Stimulated activated naive CD4-positive, alpha-beta T cell treated with Interleukin-2 at 50 U/mL for 16 hours (primary cell): Measurements from ENCODE around the gene FLYWCH1.
"Not testable (repeated sequence)": the region's sequence is repeated elsewhere in the genome, so short reads cannot be mapped to it uniquely, and the experiment has no call there.

Experiments
- DNase-seq: peaks from one replicate; lab custom pipeline; 2025; lab: John Stamatoyannopoulos, UW

Gene FLYWCH1

DNA sequence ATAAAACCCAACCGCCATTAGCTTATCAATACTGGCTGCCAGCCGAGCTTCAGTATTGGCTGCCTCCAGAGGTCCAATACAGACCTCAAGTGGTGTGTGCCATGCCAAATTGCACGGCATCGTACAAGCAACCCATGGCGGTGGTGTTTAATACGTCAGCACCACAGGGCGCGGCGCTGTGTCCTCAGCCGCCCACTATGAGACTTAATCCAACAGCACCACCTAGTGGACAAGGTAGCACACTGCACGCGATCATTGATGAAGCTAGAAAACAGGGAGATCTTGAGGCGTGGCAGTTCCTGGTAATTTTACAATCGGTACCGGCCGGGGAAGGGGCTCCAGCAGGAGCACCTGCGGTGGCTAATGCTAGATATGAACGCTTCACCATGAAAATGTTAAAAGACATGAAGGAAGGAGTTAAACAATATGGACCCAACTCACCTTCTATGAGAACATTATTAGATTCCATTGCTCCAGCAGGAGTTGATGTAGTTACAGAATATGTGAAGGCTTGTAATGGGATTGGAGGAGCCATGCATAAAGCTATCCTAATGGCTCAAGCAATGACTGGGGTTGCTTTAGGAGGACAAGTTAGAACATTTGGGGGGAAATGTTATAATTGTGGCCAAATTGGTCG lies 15.4 kb downstream of the FLYWCH1 start:
- DNase-seq: peak; percentile 82

DNA sequence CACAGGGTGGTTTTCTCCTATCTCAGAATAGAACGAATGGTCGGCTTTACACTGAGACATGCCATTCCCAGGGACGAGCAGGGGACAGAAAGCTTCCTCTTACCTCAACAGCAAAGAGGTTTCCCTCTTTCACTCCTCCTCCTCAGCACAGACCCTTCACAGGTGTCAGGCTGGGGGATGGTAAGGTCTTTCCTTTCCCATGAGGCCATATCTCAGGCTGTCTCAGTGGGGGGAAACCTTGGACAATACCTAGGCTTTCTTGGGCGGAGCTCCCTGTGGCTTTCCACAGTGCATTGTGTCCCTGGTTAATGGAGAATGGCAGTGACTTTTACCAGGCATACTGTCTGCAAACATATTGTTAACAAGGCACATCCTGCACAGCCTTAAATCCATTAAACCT lies 16.4 kb downstream of the FLYWCH1 start:
- not testable (repeated sequence) for DNase-seq

DNA sequence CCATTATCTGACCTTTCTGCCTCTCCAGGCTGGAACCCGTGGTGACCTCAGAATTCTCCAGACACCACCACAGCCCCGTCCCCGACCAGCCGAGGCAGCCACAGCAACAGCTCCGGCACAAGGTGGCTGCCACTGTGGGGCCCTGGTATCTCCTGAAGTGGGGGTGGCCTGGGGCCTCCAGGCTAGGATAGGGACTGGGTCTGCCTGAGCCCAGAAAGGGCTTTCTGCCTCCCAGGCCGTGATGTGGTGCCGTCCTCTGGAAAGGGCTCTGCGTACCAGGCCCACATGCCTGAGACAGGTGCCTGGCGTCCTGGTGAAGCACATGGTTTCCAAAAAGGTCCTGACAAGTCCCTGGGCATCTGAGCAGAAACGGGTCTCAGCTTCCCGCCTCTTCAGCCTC lies 17.1 kb downstream of the FLYWCH1 start:
- DNase-seq: no peak

DNA sequence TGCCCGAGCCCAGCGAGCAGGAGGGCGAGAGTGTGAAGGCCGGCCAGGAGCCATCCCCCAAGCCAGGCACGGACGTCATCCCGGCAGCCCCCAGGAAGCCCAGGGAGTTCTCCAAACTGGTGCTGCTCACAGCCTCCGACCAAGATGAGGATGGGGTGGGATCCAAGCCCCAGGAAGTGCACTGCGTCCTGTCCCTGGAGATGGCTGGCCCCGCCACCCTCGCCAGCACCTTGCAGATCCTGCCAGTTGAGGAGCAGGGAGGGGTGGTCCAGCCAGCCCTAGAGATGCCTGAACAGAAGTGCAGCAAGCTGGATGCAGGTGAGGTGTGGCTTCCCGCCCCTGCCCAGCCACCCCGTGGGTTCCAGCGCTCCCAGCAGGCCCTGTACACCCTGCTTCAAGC lies 18.0 kb downstream of the FLYWCH1 start:
- DNase-seq: no peak

DNA sequence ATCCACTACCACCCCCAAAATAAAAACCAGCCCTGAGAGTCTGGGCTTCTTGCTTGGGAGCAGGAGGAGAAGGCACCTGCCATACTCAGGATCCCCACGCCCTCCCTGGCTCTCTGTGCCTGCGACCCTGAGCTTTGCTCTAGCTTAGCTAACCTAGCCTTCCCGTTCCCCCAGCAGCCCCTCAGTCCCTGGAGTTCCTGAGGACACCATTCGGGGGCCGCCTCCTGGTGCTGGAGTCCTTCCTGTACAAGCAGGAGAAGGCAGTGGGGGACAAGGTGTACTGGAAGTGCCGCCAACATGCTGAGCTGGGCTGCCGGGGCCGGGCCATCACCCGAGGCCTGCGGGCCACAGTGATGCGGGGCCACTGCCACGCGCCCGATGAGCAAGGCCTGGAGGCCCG lies 18.5 kb downstream of the FLYWCH1 start:
- no peak for DNase-seq

DNA sequence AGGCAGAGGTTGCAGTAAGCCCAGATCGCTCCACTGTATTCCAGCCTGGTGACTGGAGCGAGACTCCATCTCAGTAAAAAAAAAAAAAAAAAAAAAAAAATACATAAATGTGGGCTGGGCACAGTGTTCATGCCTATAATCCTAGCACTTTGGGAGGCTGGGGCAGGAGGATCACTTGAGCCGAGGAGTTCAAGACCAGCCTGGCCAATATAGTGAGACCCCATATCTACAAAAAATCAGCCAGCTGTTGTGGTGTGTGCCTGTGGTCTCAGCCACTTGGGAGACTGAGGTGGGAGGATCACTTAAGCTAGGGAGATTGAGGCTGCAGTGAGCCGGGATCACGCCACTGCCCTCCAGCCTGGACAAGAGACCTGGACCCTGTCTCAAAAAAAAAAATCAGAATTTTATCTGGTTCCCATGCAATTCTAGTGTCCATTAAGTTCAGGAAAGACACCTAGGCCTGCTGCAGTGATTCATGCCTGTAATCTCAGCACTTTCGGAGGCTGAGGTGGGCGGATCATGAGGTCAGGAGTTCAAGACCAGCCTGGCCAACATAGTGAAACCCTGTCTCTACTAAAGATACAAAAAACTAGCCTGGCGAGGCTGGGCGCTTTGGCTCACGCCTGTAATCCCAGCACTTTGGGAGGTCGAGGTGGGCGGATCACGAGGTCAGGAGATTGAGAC lies 19.6 kb downstream of the FLYWCH1 start:
- DNase-seq: not testable (repeated sequence)

DNA sequence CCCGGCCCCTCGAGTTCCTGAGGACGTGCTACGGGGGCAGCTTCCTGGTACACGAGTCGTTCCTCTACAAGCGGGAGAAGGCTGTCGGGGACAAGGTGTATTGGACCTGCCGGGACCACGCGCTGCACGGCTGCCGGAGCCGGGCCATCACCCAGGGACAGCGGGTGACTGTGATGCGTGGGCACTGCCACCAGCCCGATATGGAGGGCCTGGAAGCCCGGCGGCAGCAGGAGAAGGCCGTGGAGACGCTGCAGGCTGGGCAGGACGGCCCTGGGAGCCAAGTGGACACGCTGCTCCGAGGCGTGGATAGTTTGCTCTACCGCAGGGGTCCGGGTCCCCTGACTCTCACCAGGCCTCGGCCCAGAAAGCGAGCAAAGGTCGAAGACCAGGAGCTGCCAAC lies 21.4 kb downstream of the FLYWCH1 start:
- DNase-seq: no peak

DNA sequence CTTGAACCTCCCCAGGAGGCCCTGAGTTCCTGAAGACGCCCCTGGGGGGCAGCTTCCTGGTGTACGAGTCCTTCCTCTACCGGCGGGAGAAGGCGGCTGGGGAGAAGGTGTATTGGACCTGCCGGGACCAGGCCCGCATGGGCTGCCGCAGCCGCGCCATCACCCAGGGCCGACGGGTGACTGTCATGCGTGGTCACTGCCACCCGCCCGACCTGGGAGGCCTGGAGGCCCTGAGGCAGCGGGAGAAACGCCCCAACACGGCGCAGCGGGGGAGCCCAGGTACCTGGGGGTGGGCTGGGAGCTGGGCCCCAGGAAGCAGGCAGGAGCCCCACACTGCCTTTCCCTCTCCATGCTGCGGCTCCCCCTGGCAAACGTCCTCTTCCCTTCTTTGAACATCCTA lies 22.0 kb downstream of the FLYWCH1 start:
- no peak for DNase-seq

DNA sequence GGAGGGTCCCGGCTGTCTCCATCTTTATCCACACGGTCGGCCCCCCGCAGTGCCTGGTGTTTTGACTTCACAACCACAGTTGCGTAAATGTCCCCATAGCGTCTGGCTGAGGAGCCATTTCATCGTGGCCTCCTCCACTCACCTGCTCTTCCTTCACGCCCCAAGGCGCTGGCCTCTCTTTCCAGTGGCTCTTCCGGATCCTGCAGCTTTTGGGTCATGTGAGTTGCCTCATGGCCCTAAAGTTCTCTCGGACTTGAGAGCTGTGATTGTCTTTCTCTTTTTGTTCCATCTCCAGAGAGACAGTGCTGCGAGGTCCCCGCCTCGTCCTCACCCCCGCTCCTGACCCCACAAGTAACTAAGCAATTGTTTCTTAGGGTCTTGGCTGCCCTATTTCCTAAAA lies 22.7 kb downstream of the FLYWCH1 start:
- no peak for DNase-seq

DNA sequence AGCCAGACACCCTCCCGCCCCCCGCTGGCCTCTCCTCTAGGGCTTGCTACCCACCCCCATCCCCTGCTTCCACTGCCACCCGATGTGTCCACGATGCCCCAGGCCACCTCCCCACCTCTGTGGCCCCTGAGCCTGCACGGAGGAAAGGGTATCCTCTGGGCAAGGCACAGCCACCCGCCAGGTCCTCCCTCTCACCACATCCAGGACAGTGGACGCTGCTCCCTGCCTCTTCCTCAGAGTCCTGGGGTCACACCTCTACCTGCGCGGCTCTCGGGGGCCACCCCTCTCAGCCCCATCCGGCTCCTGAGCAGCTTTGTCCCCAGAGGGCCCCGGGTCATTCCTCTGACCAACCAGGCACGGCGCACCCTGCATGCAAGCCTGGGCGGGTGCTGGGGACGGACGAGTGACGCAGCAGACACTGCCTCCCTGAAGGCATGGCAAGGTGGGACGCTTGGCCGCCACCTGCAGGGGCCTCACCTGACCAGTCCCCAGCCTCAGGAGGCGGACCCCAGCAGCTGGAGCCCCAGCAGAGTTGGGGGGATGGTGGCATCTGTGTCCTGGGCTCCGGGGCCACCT lies 24.8 kb downstream of the FLYWCH1 start:
- DNase-seq: no peak

DNA sequence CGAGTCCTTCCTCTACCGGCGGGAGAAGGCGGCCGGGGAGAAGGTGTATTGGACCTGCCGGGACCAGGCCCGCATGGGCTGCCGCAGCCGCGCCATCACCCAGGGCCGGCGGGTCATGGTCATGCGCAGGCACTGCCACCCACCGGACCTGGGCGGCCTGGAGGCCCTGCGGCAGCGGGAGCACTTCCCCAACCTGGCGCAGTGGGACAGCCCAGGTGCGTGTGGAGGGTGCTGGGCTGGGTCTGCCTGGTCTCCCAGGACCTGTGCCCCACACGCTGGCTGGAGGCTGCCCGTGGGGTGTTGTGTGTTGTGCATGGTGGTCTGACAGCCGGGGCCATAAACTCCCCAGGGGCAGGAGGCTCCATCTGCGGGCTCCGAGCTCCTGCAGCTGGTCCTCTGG lies 25.4 kb downstream of the FLYWCH1 start:
- no peak for DNase-seq

DNA sequence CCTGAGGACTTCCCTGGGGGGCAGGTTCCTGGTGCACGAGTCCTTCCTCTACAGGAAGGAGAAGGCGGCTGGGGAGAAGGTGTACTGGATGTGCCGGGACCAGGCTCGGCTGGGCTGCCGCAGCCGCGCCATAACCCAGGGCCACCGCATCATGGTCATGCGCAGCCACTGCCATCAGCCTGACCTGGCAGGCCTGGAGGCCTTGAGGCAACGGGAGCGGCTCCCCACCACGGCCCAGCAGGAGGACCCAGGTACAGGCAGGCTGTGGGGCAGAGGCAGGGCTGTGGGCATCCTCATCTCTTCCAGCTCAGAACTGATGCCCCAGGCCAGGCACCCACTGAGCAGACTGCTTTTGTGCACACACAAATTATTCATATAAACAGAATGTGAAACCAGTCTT lies 26.5 kb downstream of the FLYWCH1 start:
- DNase-seq: no peak

DNA sequence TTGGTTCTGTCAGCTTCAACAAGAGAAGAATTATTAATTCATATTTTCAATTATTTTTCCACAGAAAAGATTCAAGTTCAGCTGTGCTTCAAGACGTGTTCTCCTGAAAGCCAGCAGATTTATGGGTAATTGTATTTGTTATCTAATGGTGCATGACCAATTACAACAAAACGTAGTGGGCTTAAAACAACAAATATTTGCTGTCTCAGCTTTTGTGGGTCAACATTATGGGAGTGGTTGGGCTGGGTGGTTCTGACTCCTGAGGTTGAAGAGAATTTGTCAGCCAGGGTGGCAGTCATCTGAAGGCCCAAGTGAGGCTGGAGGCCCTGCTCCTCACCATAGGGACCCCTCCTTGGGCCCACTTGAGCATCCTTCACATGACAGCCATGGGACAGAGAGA lies 28.2 kb downstream of the FLYWCH1 start:
- no peak for DNase-seq

DNA sequence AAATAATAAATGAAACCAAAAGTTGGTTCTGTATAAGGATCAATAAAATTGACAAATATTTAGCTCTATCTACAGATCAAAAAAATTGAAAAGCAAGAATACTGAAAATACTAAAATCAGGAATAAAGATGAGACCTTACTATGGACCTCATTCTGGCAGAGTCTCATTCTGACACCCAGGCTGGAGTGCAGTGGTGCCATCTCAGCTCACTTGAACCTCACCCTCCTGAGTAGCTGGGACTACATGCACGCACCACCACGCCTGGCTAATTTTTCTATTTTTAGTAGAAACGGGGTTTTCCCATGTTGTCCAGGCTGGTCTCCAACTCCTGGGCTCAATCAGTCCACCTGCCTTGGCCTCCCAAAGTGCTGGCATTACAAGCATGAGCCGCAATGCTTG lies 30.3 kb downstream of the FLYWCH1 start:
- no peak for DNase-seq

DNA sequence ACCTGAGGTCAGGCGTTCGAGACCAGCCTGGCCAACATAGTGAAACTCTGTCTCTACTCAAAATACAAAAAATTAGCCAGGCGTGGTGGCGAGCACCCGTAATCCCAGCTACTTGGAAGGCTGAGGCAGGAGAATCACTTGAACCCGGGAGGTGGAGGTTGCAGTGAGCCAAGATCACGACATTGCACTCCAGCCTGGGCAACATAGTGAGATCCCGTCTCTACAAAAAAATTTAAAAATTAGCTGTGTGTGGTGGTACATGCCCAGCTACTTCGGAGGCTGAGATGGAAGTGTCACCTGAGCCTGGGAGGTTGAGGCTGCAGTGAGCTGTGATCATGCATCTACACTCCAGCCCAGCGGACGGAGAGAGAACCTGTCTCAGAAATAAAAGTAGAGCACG lies 32.0 kb downstream of the FLYWCH1 start:
- DNase-seq: not testable (repeated sequence)

DNA sequence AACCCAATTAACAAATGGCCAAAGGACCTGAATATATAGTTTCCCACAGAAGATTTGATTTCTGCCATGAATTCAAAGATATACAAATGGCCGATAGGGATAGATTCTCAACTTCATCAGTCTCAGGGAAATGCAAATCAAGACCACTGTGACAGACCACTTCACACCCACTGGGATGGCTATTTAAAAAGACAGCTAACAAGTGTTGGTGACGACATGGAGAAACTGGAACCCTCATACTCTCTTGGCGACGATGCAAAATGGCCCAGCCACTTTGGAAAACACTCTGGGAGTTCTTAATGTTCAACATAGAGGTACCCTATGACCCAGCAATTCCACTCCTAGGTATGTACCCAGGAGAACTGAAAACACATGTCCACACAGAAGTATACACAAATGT lies 34.9 kb downstream of the FLYWCH1 start:
- no peak for DNase-seq

DNA sequence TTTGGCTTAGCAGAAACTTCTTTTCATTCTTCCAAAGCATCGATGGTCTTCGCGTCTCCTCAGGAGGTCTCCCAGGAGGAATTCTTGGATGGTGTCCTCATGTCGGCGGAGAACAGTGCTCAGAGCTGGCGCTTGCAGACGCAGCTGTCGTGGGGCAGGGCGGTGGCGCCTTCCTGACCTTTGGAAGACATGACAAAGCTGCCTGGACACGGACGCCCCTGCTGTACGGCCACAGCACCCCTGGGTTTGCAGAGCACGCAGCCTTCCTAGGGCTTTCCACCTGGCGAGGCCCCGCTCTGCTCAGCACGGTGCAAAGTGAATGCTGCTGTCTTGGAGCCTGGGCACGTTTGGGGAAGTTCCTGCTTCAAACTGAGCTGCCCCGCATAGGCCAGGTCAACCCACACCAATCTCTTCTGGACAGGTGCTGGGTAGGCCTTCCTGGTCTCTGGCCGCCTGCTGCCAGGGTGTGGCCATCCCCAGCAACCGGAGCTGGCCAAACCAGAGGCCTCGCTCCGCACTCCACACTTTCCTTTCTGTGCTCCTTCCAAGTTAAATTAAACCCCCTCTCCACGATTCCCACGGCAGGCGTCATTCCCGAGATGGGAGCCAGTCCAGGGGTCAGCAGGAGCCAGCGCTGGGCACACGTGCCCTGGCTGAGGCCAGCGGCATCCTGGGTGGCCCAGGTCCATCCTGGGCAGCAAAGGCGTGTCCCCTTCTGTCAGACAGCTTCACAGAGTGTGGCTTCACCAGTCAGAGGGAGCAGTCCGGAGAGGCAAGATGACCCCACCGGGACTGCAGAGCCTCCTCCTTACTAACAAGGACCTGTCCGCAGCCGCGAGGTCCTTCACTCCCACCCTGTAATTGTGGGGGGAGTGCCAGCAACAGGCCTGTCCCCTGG lies 37.3 kb downstream of the FLYWCH1 start:
- DNase-seq: no peak

DNA sequence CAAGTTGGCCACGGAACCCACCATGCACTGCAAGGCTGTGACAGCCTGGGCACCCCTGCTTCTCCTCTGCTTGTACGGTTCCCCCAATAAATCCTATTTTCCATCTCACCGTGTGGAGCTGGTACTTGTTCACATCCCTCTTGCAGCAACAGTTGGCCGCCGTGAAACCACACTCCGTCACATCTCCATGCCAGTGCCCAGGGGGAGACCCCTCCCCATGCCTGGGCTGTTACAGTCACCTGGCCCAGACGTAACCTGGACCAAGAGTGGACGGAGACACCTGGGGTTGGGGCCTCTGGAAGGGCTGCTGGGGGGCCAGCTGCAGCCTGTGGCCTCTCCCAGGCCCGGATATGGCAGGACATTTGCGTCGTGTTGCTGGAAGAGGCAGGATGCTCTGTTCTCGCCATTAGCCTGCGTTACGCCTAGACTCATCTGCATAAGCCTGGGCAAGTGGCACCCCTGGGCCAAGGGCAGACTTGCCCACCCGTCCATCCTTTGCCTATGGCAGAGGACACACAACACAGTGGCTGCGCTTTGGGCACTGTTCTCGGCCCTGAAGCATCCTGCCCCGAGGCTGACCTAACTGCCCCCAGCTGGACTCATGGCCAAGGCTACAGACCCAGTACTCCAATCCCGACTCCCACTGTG lies 38.1 kb downstream of the FLYWCH1 start:
- DNase-seq: no peak

DNA sequence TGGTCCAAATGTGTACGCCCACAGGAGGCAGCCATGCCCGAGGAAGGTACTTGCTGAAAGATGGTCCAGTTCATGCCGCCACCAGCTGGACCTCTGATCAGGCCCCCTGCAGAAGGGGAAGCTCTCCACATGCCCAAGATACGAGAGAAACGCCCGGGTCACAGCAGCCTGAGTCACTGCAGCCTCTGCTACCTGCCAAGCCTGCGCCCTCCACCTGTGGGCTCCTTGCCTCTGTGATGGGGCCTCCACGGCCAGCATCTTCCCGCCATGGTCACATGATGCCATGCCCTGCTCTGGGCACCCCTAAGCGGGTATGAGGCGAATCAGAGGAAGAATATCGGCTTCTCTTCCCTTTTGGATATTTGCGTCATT lies 38.6 kb downstream of the FLYWCH1 start:
- no peak for DNase-seq

DNA sequence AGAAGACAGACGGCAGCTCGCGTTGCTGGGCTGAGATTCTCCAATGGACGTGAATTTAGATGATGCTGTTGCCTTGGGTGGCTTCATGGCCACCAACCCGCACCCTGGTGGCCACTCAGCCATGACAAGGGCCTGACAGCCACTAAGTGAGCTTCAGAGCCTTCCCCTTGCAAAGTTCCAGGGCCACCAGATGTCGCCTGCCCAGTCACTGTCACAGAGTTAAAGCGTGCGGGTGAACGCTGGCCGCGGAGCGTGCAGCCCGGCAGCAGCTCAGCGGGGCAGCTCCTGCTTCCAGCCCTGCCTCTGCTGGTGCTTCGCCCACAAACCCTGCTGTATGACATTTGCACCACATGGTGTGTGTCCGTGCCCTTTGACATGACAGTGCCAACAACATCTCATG lies 39.0 kb downstream of the FLYWCH1 start:
- DNase-seq: no peak

DNA sequence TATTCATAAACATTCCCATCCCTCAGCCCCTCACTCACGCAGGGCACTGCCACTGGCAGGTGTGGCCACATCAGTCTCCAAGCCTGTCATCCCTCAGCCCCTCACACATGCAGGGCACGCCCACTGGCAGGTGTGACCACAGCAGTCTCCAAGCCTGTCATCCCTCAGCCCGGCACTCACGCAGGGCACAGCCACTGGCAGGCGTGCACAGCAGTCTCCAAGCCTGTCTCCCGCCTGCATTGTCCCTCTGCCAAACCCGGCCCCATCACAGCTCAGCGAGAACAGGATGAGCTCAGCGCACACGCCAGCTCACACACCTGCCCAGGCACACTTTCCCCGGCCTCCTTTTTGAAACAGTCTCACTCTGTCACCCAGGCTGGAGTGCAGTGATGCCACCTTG lies 40.9 kb downstream of the FLYWCH1 start:
- no peak for DNase-seq
